ENCODE data around the gene TPX2.

Gene TPX2

DNA sequence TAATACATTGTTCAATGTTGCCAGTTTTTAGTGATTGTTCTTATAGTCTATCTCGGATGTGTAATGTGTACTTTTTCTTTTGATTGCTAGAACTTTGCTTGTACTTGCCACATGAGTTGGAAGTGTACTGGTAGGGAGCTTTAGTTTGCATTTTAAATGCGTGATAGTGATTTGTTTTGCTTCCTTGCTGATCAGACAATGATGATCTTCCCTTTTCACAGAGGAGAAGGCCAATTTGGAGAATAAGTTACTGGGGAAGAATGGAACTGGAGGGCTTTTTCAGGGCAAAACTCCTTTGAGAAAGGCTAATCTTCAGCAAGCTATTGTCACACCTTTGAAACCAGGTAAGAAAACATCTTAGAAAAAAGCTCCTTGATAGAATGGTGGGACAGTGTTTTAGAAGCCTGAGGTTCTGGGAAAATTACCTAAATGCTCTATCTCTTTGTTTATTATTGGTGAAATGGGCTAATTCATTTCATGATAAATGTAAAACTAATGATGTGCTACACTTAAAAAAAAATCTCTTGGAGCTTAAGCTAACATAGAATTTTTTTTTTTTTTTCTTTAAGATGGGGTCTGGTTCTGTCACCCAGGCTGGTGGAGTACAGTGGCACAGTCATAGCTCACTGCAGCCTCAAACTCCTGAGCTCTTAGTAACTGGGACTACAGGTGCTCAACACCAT, 20.9 kb downstream of the TPX2 start:
- DNase-seq (ENCODE audit: low spot score), result no peak

DNA sequence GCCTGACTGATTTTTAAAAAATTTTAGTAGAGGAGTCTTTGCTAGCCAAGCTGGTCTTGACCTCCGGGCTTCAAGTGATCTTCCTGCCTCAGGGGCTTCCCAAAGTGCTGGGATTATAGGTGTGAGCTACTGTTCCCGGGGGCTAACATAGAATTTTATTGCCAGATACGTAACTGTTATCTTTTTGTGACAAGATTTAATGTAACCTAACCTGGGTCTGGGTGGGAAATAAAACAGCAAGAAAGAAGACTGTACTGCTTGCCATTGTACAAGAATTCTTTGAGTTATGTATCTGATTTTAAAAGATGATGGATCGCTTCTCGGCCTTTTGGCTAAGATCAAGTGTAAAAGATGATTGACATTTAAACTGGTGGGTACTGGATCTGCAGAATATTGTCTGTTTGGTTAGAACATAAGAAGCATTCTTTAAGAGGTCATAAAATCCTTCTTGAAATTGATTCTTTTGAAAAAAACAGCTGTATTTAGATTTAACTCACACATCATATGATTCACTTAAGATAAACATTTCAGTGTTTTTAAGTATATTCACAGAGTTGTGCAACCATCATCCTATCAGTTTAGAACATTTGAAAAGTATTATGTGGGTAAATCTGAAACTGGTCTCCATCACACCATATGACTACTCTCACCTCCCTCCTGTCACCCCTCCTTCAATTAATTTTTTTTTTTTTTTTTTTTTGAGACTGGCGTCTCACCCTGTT, 21.6 kb downstream of the TPX2 start:
- no peak for DNase-seq (ENCODE audit: low spot score)

DNA sequence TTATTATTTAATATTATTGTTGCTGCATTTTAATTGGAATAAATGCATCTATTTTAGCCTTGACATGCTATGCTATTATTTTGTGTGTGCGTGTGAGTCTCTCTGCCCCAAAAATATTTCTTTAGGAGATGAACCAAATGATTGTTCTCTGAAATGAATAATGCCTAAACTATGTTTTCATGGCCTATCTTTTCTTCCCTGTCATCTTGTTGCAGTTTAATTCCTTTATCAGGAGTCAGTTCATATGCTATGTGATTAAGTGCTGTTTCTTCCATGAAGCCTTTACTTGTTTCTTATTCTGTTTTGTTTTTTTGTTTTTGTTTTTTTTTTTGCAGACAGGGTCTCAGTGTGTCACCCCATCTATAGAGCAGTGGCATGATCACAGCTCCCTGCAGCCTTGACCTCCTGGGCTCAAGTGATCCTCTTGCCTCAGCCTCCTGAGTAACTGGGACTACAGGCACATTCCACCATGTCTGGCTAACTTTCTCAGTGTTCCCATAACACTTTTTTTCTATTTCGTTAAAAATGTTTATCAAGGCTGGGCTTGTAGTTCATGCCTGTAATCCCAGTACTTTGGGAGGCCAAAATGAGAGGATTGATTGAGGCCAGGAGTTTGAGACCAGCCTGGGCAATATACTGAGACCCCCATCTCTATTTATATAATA, 25.7 kb downstream of the TPX2 start:
- no peak for DNase-seq (ENCODE audit: low spot score)

DNA sequence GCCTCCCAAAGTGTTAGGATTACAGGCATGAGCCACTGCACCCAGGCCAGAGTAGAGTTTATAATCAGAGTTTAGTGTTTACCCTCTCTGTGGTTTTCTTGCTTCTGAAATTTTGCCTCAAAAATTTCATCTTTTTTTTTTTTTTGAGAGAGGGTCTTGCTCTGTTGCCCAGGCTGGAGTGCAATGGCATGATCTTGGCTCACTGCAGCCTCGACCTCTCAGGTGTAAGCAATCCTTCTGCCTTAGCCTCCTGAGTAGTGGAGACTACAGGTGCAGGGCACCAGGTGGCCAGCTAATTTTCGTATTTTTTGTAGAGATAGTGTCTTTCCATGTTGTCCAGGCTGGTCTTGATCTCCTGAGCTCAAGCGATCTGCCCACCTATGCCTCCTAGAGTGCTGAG, 28.7 kb downstream of the TPX2 start:
- no peak for DNase-seq (ENCODE audit: low spot score)

DNA sequence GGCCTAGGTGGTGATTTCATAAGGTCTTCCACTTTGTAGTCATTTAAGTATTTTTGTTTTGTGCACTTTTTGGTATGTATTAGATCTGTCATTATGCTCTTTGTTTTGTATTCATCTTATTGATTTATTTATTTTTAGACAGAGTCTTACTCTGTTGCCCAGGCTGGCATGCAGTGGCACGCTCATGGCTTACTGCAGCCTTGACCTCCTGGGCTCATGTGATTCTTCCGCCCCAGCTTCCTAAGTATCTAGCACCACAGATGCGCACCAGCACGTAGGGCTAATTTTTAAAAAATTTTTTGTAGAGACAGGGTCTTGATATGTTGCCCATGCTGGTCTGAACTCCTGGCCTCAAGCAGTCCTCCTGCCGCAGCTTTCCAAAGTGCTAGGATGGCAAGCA, 30.6 kb downstream of the TPX2 start:
- DNase-seq (ENCODE audit: low spot score), result no peak

DNA sequence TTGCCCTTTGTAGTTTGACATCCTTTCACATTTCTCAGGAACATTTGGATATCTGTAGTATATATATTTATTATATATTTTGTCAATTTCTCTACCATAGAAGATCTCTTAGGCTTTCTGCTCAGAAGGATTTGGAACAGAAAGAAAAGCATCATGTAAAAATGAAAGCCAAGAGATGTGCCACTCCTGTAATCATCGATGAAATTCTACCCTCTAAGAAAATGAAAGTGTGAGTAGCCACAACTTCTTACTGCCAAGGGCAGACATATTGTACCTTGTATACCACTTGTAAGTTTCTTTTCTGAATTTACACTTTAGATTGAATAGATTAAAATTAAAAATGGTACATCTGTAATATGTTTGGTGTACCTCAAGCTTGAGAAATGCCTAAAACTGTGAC, 31.2 kb downstream of the TPX2 start:
- no peak for DNase-seq (ENCODE audit: low spot score)

DNA sequence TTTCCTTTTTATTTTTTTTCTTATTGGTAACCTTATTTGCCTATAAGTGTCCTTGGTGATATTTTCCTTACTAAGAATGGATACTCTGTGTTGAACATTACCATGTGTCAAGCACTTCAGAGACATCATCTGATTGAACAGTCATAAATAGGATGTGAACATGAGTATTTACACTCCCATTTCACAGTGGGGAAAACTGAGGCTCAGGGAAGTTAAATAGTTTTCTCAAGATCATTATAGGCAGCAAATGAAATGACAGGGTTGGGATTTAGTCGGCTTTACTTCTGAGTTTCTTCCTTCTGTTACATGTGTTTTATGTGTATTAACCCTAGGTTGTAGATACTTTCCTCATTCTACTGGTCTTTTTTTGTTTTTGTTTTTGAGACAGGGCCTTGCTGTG, 35.3 kb downstream of the TPX2 start:
- DNase-seq (ENCODE audit: low spot score), result no peak

DNA sequence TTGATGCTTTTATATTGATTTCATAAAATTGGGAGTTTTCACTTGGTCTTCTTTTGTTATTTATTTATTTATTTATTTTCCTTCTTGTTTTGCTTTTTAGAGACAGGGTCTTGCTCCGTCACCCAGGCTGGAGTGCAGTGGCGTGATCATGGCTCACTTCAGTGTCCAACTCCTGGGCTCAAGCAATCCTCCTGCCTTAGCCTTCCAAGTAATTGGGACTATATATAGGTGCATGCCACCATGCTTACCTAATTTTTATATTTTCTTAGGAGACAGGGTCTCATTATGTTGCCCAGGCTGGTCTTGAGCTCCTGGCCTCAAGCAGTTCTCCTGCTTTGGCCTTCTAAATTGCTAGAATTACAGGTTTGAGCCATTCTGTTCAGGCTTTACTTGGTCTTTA, 41.7 kb downstream of the TPX2 start:
- DNase-seq (ENCODE audit: low spot score), result no peak

DNA sequence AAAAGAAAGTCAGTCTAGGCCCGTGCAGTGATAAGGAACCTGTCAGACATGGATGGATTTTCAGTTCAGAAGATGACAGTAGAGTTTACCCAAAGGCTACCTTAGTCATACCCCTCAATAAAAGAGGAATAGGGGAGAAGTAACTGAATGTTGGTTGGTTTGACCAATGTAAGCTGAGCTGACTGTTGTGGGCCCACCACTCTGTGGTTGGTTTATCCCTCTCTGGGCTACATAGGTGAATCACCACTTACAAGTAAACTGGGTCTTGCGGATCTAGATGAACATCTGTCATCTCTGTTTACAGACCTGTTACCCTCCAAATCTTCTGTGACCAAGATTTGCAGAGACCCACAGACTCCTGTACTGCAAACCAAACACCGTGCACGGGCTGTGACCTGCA, 42.9 kb downstream of the TPX2 start:
- DNase-seq (ENCODE audit: low spot score), result no peak

DNA sequence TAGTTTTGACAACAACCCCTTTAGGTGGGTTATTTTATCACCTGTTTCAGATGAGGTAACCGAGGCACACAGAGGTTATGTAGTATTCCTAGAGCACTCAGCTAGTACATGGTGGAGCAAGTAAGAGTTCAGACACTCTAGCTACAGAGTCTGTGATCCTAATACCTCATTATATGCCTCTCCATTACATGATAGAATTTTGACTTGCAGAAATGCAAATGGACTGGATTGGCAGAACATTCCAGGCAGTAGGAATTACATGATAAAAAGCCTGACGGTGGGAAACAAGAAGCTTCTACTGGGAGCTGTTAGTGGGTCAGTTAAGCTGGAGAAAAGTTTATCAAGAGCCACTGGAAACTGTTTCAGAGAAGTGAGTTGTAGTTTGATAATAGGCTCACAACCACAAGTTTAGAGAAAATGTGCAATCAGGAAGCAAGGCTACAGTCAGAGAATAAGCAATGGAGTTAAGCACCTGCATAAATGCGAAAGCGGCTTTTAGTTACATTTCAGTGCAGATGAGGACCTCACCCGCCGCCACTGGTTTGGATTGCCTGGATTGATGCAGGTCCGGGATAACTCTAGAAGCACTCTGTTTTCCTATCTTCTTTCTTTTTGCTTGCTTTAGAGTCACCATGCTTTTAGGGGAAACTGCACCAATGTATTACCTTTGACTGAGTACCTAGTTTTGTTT, 45.4 kb downstream of the TPX2 start:
- DNase-seq (ENCODE audit: low spot score), result no peak

DNA sequence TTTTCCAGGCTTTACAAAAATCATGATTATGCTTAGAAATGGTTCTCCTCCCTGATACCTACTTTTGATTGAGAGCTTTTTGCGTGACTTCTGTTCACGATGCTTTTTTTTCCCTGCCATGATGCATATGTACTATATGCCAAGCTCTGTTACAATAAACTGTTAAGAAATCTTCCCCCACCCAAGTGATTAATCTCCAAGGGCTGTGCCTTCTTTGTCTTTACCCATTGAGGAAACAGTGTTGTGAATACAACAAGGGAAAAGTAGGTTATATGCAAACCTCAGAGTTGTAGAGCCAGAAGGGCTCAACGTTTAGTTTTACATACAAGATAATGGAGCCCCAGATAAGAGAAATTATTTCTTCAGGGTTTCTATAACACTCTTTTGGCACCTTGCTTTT, 46.0 kb downstream of the TPX2 start:
- DNase-seq (ENCODE audit: low spot score), result no peak

DNA sequence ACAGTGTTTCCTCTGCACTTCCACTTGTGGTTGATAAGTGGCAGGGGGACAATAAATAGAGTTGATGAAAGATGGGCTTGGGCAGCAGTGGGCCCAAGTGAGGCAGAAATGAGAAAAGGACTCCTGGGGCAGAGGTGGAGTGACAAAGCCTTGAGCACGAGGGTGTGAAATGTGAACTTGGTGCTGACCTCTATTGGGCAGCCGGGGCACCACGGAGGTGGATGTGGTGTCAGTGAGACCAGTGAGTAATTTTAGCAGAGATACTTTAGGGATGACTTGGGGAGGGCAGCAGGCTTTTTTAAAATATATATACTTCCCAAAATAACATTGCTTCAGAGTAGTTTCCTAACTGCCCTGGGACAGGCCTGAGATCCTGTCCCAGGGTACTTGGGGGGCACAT, 49.5 kb downstream of the TPX2 start:
- peak; percentile 48 for DNase-seq (ENCODE audit: low spot score)

DNA sequence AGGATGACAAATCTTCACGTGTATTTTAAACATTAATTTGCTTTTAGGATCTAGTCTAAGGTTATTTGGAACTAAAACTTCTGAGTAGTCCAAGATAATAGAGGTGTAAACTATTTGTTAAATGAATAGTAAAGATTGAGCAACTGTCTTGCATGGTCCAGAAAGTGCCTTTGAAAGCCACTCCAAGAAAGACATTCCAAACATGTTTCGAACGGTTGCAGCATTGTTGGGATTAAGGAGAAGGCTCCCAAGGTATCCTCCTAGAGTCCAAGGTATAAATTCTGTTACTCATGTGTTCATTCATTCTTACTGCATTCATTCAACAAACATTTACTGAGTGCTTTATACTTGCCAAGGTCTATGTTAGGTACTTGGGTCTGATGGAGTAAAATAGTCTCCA, 51.3 kb downstream of the TPX2 start:
- DNase-seq (ENCODE audit: low spot score), result no peak

DNA sequence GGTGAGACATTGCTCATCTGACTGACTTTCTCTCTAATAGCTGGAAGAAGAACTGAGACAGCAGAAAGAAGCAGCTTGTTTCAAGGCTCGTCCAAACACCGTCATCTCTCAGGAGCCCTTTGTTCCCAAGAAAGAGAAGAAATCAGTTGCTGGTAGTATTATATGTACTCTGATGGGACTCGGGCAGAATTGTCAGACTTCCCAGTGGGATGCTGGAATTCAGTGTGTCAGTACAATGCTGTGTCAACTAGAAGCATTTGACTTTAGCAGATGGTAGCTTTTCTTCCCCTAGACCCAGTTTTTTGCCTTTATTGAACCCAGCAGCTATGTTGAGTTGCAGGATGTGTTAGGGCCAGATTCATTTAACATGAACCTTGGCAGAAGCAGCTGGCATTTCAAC, 58.3 kb downstream of the TPX2 start:
- DNase-seq (ENCODE audit: low spot score), result no peak

DNA sequence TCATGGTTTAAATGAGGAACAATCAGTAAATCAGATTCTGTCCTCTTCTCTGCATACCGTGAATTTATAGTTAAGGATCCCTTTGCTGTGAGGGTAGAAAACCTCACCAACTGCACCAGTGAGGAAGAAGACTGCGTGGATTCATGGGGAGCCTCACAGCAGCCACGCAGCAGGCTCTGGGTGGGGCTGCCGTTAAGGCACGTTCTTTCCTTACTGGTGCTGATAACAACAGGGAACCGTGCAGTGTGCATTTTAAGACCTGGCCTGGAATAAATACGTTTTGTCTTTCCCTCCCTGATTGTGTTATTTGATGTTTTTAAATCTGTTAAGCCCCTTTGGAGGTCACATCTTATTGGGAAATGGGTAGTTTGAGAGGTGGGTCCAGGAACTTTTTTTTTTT, 62.4 kb downstream of the TPX2 start:
- DNase-seq (ENCODE audit: low spot score), result no peak

DNA sequence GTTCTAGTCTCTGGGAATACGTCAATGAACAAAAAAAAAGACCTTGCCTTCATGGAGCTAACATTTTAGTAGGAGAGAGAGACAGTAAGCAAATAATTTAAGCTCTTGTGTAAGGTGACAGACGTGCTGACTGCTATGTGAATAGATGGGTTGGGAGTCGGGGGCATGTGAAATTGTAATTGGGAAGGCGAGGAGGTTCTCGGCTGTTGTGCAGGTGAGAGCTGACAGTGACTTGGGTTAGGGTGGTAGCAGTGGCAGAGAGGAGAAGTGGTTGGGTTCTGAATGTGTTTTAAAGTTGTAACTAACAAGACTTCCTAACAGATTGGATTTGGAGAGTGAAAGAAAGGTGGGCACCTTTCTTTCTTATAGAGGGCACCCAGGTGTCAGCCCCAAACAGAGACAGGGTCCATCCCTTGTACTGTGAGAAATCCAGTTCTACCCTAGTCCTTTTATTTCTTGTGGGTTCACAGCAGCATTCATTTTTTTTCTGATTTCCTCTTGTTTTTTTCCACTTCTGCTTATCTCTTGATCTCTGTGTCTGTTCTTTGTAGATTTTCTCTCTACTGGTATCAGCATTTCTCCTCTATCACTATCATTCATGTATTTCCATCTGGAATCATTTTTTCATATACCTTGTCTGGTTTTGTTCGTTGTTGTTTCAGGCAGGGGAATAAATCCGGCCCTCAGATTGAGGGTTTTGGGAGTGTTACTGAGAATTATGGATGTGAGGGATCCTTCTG, 64.6 kb downstream of the TPX2 start:
- DNase-seq (ENCODE audit: low spot score), result no peak

DNA sequence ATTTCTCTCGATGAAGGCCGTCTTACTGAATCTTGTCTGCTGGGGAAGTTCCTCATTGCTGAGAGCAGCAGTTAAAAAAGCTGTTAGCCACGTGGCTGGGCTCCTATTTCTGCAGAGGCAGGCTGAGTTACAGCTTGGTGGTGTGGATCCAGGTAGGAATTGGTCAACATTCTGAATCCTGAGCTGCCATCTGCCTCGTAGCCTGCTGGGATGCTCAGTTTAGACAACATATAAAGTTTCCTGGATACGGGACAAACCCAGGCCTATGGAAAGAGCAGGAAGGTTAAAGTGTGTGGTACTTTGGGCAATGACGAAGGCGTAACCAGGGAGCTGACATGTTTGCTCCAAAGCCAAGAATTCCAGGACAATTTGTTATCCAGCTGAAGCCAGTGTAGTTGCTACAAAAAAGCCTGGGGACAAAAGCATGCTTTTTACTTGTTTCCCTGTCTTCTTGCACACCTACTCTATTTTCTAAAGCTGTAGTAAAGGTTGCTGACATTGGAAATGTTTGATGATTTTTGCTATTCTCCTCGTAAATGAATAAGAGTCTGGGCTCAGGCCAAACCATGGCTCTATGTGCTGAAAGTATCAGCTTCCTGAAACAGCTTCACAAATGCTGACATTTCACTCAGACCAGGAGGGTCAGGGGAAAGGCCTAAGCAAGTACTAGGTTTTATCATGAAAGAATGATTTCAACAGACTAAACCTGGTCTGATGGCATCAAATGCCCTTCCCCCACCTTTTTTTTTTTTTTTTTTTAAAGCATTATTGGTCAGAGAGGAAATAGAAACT, 67.7 kb downstream of the TPX2 start:
- no peak for DNase-seq (ENCODE audit: low spot score)

DNA sequence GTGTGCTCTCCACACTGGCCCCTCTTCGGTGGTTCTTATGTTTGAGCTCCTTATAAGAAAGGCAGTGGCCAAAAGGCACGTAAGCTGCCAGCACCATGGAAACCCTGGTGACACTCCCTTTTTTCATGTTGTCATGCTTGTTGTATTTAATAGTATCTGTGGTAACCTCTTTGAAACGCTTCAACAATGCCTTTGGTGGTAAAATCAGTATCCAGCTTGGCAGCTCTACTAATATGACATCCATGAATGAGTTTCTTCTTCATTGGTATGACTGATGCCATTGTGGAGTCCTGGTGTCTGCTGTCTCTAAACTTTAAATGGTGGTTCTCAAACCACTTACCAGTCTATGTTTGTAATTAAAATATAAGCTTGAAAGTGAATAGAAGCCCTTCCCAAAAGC, 69.4 kb downstream of the TPX2 start:
- no peak for DNase-seq (ENCODE audit: low spot score)

DNA sequence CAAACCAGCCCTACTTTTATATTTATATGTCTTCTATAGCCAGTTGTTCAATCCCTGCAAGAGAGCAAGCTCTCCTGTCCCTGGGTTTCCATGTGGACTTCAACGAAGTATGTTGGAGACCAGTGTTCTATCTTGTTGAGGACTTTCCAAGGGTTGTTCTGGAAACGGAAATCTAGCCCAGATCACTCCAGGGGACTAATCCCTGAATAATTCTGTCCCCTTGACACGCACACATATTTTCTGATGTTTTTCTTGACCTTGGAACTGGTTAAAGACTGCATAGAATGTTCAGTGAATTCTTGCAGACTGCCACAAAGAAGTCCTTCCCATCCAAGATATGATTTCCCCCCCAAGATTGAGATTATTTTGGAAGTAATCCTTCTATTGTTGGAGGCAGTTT, 70.6 kb downstream of the TPX2 start:
- DNase-seq (ENCODE audit: low spot score), result no peak

DNA sequence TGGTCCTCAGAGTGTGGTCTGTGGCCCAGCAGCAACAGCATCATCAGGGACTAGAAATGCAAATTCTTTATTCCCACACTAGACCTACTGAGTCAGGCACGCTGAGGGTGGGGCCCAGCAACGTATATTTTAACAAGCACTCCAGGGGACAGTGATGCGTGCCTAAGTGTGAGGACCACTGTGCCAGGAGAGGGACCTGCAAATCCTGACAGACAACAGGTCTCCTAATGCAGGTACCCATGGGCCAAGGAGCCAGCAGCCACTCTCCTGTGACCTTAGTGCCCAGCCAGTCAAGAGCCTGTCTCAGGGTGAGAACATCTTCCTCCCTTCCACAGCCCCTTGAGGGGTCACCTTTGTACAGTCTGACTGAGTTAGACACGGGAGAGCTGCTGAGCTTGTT, 72.1 kb downstream of the TPX2 start:
- no peak for DNase-seq (ENCODE audit: low spot score)

All from D341Med (cell line).